Right lobe of liver (tissue), 6 donors: ENCODE data around the gene IDI1. TPM values are rescaled to one million over a fixed set of nuclear protein-coding genes. Genes with fewer than 3 reads are reported as not detected.
"Not testable (repeated sequence)": the region's sequence is repeated elsewhere in the genome, so short reads cannot be mapped to it uniquely, and the experiment has no call there.

ENCODE experiments used
- ATAC-seq, 4 donors: fragments of 200-7000 bp; cut with Tn5 transposase; one replicate each; pipeline ENCODE4 v1.9.1; 2020; ENCODE audit warnings: mild to moderate bottlenecking in 4 of 4, moderate library complexity in 4 of 4
- DNase-seq, 3 donors: peaks; one replicate each; pipeline ENCODE4 v3.0.0-alpha.2; 2020
- H3K27ac ChIP-seq, 3 donors: fragments of 200-600 bp; one replicate each; pipeline ENCODE4 v1.8.0; 2022
- H3K27me3 ChIP-seq, 2 donors: fragments of 200-600 bp; one replicate each; pipeline ENCODE4 v1.8.0; 2022
- H3K36me3 ChIP-seq, 4 donors: fragments of 200-600 bp; sonication (generic) in 1 of 4; one replicate each; pipeline versions ENCODE4 v1.5.1 to v1.8.0; 2017 to 2022; ENCODE audit warnings: control low read depth in 1 of 4
- H3K4me1 ChIP-seq, 4 donors: fragments of 200-600 bp; sonication (generic) in 1 of 4; one replicate each; pipeline versions ENCODE4 v1.5.1 to v1.8.0; 2017 to 2022; ENCODE audit warnings: control low read depth in 1 of 4
- H3K4me3 ChIP-seq, 3 donors: fragments of 200-600 bp; one replicate each; pipeline ENCODE4 v1.8.0; 2022
- H3K9me3 ChIP-seq, 4 donors: fragments of 200-600 bp; sonication (generic) in 1 of 4; one replicate each; pipeline versions ENCODE4 v1.5.1 to v1.8.0; 2017 to 2022; ENCODE audit warnings: control low read depth in 1 of 4
- CTCF ChIP-seq, 4 donors: fragments of 200-600 bp in 3 of 4; fragments of 450-650 bp in 1 of 4; IDR thresholded peaks; one replicate each; pipeline versions ENCODE4 v1.5.1 to v1.8.0; 2016 to 2022; ENCODE audit warnings: antibody characterized with exemption in 4 of 4, mild to moderate bottlenecking in 2 of 4
- POLR2A ChIP-seq: fragments of 450-650 bp; IDR thresholded peaks from one replicate; pipeline ENCODE4 v1.6.1; 2017; ENCODE audit warnings: antibody characterized with exemption, mild to moderate bottlenecking
- WGBS: methylation state at CpG from one replicate; pipeline ENCODE4 v1.1.6; 2018; ENCODE audit warnings: low coverage, low lambda C conversion rate; ENCODE audit not compliant: insufficient coverage; ENCODE audit errors: missing lambda C conversion rate; 5-methylcytosine and 5-hydroxymethylcytosine counted together
- intact Hi-C, 2 donors: fragments of 100-400 bp; cut with DNase I; formaldehyde crosslinking; loops; one replicate each; pipeline versions ENCODE4 v1.11.2 to v1.14.1; 2022
- total RNA-seq, 6 experiments: library from RNA; depleted of rRNA in 2 of 6; stranded (reverse); fragments of >200 nt in 2 of 6; fragmentation: NEBNext Ultra II Directional in 3 of 6; extraction: Animal tissue kit (Norgen Biotek cat#: 25700) in 3 of 6; gene quantifications; one replicate each; pipeline versions ENCODE4 v1.1.0 to v1.2.4, GENCODE V29; 2016 to 2023
- donor health status: DM: no; HTN: yes; CAD: no.
- donor health status: DM: no; HTN: no; CAD: no.
- donor health status: DM: no; HTN: no; CAD: no.
- donor health status: DM: no; HTN: yes; CAD: no.
- donor health status: DM: no; HTN: yes; CAD: no.

Gene IDI1
- total RNA-seq, 6 experiments from 2014 or later: 14.7 to 79.7 (median 28.4) TPM

- no peak overlapping the region for H3K27ac ChIP-seq
These were observed 19.8 kb upstream of the IDI1 start for GRCh38 chr10:1068380-1069361.

GRCh38 chr10:1066734-1067133 is 17.8 kb upstream of the IDI1 start:
- 86% methylated on average over 3 of the region's 8 CpGs for WGBS
- H3K36me3 ChIP-seq, H3K4me3 ChIP-seq, intact Hi-C loops, H3K27me3 ChIP-seq, H3K4me1 ChIP-seq, ATAC-seq, H3K9me3 ChIP-seq, H3K27ac ChIP-seq, DNase-seq: not testable (repeated sequence)

More at GRCh38 chr10:1068380-1069361, 19.8 kb upstream of the IDI1 start:
- ATAC-seq (peak in 3 of 4 donors; percentile 42 to 56 (median 50)), DNase-seq (no peak)
- Histone ChIP-seq H3K27me3 (no peaks in the 10 kb centered on the region), H3K36me3 (peaks cover 0 to 13% (median 3%) of the 10 kb centered on the region in 4 donors), H3K4me1 (peaks cover 0 to 4% (median 0%) of the 10 kb centered on the region in 4 donors), H3K4me3 (no peak overlapping the region), H3K9me3 (no peaks in the 10 kb centered on the region)
- WGBS: 56% methylated on average over 5 of the region's 10 CpGs
- intact Hi-C loops: no loop called here
- TF ChIP-seq POLR2A: no peak
- TF ChIP-seq CTCF (IDR thresholded peaks at IDR 0.05): no peak

GRCh38 chr10:1064964-1065247 is 16.0 kb upstream of the IDI1 start:
- H3K27me3 ChIP-seq: no peaks in the 10 kb centered on the region
- TF ChIP-seq POLR2A: no peak
- TF ChIP-seq CTCF (IDR thresholded peaks at IDR 0.05): no peak
- no peak overlapping the region for H3K4me3 ChIP-seq
- peaks cover 0 to 4% (median 0%) of the 10 kb centered on the region in 4 donors for H3K4me1 ChIP-seq
- H3K36me3 ChIP-seq: peaks cover 0 to 4% (median 0%) of the 10 kb centered on the region in 4 donors
- no peak overlapping the region for H3K27ac ChIP-seq
- 75% methylated on average over 4 of the region's 4 CpGs for WGBS
- ATAC-seq (peak in 1 of 4 donors; percentile 32), DNase-seq (no peak)
- no peaks in the 10 kb centered on the region for H3K9me3 ChIP-seq
- intact Hi-C loops: no loop called here

GRCh38 chr10:1063232-1063865 is 14.4 kb upstream of the IDI1 start:
- H3K4me3 ChIP-seq: no peak overlapping the region
- no peaks in the 10 kb centered on the region for H3K27me3 ChIP-seq
- no peaks in the 10 kb centered on the region for H3K9me3 ChIP-seq
- H3K27ac ChIP-seq: no peak overlapping the region
- intact Hi-C loops: no loop called here
- H3K36me3 ChIP-seq: peaks cover 0 to 4% (median 0%) of the 10 kb centered on the region in 4 donors
- WGBS: 62% methylated on average over 3 of the region's 7 CpGs
- ATAC-seq: peak in 3 of 4 donors; percentile 39 to 44 (median 42)
- TF ChIP-seq POLR2A: no peak
- TF ChIP-seq CTCF (IDR thresholded peaks at IDR 0.05): no peak
- H3K4me1 ChIP-seq: peaks cover 0 to under 1% (median 0%) of the 10 kb centered on the region in 4 donors
- DNase-seq: no peak
